CD1c-positive myeloid dendritic cell (primary cell): ENCODE results near the gene FMN1.

Experiments
- DNase-seq: peaks from one replicate; pipeline ENCODE4 v3.0.0-alpha.2; 2016; ENCODE audit errors: extremely low spot score

FMN1 gene

DNA sequence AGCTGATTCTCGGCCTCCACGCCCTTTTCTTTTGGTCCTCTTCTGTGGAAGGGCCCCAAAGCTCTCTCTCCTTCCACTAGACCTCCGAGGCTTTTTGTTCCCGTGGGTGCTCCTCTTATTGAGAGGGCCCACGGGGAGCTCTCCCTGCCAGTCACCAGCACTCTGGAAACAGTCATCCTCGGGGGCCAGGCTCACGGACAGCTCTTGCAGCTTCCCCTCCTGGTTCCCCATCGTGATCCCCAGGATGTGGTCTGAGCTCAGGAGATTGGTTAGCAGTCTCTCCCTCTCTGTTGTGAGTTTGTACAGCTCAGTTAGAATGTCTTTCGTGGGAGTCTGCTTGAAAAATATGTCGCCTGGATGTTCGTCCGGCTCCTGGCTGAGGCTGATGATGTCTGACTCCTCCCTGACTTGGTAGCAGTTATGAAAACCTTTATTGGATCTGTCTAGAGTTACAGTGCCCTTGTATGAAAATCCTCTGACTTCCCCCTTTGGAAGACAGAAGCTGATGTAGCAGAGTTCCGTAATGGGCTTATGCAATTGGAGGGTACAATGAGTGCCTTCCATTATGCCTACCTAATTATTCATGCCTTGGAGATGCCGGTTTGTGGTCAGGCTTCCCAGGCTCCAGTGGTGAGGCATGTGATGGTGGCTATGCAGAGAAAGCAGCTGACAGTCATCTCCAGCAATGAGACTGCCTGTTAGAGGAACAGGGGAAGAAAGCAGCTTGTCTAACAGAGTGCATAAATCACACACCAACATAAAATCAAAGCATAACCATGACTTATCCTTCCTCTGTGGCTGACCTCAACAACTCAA, 40.0 kb downstream of the FMN1 start:
- peak; percentile 91 for DNase-seq

DNA sequence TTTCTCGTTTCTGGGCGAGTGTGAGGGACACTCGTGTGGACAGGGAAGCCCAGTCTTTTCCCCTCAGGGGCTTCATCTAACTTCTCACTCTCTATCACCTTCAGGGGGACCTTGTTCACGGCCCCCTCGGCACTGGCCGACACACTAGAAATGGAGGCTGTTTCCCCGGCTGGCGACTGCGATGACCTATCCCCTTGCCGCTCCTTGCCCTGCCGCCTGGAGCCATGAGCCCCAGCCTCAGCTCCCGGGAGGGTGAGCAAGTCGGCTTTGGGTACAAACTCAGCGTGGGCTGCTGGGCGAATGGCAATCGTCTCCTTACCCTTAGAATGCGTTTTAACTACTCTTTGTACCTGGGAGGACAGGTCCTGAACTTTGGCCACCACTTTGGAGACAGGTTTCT, 41.0 kb downstream of the FMN1 start:
- DNase-seq: no peak

DNA sequence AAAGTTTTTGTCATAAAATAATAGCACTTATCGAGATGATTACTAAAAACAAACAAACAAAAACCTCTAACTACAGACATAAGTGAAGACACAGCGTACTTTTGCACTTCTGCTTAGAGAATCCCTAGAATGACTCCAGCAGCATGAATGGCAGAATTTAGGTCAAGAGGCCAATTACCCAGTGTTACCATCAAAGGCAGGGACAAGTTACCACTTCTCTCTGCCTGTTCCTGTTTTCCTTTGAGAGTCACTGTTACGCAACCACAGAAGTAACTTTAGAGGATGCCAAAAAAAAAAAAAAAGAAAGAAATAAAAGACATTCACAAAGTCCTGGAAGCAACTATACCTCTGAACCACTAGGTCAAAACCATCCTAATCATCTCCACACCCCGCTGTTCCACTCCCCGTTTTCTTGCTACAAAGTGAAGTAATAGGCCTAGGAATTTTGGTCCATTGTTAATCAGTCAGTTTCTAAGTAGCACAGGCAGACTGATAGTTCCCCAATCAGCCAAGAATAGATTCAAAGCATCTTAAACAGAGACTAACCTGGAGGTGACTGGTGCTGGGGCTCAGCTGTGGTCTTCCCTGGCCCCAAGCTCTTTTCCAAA, 41.9 kb downstream of the FMN1 start:
- DNase-seq: peak; percentile 87

DNA sequence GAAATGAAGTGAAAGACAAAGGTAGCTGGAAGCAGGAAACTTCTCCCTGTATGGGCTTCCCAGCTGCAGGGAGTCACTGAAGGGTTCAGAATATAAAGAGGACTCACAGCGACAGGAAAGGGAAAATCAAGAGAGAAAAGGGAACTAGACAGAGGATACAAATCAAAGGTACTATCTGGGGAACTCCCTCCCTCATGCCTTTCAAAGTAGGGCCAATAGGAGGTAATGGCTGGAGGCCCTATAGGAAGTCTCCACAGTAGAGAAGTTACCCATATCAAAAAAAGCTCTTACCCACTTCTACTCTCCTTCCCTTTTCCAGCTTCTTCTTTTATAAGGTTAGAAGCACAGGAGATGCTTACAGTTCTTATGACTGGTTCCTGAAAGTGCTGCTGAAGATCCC, 43.5 kb downstream of the FMN1 start:
- peak; percentile 85 for DNase-seq

DNA sequence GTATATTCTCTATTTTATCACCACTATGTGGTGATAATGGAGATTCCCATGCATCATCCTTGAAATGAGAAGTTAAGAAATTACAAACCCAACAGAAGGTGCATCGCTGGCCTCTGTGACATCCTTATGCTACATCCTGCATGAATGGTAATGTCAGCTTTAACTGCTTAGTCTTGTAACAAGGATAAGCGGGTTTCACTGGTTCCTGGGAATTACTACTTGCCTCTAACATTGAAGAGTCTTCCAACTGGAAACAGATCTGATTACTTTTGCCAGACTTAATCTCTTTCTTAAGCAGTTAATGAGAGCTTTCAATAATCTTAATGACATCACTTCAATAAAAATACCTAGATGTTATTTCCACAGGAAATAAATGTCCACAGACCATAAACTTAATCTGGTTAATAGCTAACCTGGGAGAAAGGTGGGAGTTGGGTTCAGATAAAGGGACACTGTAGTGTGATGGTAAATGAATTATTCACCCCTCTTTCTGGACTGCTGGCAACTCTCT, 44.0 kb downstream of the FMN1 start:
- no peak for DNase-seq

DNA sequence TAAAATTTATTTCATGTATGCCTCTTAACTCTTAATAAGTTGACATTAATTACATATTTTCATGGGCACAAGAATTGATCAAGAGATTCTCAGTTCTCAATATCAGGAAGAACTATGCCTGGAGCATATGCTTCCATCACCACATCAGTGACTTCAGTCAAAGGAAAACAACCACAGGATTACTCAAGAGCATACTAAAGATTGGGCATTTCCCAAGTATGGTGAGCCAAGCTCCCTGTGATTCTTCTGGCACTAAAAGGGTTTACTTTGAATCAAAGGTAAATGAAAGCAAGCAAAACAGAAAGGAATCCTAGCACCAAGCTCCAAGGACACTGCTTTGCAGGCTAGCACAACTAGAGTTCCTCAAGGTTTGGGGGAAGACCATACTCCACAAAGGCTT, 44.6 kb downstream of the FMN1 start:
- no peak for DNase-seq

DNA sequence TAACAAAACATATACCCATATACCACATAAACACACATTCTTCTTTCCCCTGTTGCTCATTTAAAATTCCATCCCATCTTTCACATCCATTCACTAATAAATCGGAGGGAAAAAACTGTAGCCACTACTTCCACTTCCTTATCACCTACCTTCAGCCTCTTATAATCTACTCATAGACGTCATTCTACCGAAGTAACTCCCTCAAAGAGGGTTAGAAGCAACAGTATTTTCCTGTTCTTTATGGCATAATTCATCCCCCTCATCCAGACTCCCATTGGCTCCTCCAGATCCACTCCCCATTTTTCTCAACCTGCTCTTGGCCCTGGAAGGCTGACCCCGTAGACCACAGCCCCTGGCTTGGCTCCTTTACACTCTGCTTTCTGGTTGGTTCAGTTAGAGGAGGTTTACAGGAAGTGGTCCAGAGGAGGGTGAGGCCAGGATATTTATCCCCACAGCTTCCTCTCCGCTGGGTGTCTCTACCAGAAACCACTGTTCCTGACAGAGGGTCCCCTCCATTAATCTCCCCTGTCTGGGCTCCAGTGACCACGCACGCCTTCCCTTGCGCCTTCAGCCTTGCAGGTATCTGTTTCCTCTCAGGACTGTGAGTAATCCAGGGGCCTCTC, 46.3 kb downstream of the FMN1 start:
- no peak for DNase-seq

DNA sequence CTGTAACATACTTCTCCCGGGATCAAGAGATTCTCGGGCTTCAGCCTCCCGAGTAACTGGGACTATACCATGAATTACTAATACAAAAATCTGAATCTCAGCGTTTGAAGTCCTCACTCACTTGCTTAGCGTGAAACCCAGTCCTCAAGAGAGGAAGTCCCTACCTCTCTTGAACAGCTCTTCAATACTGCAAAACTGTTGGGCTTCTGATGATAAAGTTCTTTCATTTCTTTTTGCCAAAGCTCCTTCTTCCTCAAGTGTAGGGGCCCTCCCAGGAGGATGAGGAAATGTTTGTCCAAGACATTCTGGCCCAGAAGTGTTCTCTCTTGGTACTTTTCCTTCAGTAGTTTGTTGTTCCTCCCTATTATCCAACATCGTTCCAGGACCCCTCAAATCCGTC, 48.5 kb downstream of the FMN1 start:
- no peak for DNase-seq

DNA sequence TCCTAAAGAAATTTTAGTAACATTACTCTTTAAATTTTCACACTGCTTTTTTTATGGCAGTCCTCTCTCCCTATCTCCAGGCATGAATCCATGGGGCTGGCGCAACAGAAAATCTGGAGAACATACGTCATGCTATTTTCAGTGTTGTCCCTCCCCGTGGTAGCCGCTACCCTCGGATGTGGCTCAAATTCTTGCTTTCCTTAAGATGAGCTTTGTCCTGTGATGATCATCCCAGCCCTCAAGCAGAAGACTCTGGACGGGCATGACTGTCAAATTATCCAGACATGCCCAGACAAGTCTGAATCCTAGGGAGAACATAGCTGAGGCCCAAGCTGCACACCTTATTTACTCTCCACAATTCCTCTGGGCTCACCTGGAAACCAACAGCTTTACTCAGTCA, 49.1 kb downstream of the FMN1 start:
- no peak for DNase-seq

DNA sequence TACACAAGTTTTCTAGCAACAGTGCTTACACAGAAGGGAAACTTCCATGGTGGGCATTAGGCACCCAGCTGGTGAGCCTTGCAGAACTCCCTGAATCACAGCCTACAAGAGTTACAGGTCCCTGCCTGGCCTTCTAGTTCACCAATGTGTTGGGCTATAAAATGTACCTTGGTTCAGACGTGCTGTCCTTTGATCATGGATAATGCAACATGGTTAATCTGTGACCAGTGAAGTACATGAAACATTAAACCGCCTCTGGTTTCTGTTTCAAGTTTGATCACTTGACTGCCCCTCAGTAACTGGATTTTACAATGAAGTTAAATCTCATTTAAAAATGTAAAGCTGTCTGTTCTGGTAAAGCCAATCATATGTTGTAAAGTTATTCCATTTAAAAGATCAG, 51.8 kb downstream of the FMN1 start:
- DNase-seq: no peak

DNA sequence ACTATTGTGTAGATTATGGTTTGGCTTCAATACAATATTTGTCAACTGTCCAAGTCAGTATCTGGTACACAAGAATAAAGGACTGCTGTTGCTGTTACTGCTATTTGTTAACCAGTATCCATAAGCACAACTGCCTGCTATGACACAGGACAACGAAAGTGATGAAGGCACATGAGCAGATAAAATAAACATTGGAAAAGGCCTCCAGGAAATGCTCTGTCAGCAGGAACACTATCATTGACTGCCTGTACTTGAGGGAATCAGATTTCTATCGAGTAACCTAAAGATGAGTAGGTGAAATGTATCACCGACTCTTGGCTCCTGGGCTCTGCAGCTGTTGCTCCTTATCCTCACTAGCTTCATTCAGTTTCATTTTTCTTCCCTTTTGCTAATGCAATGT, 56.5 kb downstream of the FMN1 start:
- no peak for DNase-seq

DNA sequence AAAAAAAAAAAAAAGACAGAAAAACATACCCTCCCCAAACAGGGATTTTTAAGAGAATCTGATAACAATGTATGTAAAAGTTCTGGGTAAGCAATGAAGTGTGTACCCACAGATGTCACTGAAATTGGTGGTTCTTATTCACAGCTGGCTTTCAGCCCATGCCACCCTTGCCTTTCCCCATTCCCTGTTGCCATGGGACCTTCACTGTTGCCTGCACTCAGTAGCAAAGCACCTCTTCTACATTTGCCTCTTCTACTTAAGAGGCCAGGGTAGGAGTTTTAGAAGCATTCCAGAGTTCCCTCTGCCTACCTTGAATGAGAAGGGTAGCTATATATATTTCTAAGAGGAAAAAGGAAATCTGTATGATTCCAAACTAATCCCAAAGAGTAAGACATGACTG, 57.4 kb downstream of the FMN1 start:
- no peak for DNase-seq

DNA sequence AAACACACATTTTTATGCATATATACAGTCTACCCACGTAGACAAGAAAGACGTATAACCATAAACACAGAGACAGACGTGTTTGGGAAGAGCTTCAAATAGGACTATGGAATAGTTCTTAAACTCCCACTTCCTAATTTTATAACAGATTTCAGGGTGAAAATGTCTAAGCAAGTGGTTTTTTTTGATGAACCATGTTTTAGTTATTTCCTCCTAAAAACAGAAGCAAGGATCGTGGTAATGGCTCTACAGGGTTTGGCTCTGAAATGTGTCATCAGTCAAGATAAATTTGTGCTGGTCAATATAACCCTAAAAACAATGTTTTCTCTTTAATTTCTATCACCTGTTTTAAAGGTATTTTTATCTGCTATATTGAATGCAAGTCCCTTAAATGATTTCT, 58.2 kb downstream of the FMN1 start:
- DNase-seq: peak; percentile 49

DNA sequence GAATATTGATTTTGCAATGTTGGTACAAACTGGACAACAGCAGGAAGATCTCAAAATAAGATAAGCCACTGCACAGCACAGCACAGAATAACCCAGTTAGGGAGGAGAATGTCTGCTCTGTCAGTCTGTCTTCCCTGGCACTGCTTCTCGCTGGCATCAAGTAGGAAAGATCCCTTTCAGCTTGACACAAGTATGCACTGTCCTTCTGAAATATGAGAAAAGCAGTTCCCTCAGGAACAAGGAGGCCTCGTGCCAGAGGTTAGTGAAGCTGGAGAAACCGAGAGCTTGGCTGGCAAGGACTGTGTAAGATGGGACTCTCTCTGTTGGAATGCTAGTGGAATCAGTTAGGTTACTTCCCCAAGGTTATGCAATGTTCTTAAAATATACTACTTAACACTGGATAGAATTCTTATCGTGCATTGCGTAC, 59.1 kb downstream of the FMN1 start:
- DNase-seq: no peak

DNA sequence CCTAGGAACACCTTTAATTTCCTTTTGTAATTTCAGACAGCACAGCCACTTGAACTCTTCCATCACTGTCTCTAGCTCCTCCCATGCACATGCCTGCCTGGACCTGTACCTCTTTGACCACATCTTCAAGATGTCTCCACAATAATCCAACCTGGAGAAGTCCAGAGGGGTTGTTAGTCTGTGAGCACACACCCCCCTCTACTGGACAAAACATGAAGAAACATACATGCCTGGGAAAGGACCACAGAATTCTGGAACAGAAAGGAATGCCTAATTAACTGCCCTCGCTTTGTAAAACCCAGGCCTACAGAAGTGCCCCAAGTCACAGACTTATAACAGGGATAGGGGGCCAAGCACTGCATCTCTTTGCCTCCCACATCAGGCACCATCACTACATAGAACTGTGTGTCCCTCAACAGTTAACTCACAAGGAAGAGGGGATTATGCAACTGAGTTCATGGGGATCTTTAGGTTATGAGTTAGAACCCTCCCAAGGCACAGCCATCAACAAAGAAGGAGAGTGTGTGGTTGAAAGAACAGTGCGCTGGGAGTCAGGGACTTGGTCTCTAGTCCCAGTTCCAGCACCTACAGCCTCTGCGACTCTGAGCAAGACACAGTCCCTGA, 61.7 kb downstream of the FMN1 start:
- DNase-seq: peak; percentile 52

DNA sequence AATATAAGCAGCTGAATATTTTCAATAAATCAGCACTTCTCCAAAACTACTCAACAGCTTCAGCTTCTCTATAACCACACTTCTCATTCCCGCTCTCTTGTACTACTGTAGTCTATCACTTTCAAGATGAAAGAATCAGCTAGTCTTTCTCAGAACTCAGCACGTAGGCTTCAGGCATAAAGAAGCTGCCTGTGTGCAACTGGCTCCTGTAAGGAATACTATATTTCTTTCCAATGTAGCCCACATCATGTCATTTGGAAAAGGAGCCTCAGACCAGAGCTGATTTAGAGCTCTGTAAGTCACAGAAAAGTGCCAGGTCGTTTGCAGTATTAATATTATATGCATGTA, 62.3 kb downstream of the FMN1 start:
- DNase-seq: no peak

DNA sequence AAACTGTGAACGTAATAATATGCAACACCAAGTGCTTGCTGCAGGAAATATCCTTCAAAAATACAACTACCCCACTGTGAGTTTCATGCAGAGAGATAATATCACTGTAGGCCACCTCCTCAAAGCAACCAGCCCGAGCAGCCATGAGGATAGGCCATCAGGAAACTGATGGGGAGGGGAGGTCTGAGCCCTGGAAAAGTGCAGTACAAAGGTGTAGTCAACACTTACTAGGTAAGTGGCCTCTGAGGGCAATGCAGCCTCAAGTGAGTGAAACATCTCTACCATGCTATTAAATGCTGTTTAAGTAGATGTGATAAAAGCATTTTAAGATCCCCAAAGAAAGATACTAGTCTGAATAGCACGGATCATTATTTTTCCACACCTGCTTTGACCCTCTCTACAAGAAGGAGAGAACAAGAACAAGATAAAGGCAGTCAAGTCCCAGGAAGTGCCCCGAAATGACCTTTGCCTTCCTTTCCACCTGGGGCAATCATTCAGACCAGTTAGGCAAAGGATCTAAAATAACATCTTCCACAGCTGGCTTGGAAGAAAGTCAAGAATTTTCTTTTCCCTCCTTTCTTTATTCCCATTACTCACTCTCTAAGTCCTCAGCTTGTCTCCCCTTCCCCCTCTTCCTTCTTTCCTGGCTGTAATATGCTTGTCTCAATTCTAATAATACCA, 62.8 kb downstream of the FMN1 start:
- no peak for DNase-seq

DNA sequence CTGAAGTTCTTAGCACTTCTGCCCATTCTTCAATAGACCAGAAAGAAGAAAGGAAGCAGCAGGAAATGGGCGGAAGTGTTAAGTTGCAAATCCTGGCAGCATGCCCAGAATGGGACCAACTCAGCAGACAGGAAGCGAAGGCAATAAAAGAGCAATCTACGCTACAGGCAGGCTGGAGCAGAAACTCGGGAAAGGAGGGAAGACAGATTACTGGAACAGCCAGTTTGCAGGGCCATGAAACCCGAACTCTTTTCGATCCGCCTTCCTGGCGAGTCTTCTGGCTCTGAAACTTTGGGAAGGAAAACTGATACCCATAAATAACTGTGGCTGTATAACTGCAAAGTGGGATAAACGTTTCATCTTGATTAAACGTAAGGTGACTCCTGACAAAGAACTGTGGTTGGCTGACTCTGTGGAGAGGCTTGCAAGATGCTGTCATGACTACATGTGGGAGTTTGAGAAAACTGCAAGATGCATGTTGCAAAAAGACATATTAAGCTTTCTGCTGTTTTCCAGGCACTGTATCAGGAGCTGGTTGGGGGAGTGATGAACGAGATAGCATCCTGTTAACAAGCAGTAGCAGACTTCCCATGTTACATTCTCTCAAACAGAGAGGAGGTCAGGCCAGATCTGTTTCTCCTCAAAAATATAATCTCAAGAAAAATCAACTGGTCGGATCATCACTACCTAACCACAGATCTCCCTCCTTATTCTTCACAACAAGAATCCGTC, 67.8 kb downstream of the FMN1 start:
- DNase-seq: peak; percentile 54

DNA sequence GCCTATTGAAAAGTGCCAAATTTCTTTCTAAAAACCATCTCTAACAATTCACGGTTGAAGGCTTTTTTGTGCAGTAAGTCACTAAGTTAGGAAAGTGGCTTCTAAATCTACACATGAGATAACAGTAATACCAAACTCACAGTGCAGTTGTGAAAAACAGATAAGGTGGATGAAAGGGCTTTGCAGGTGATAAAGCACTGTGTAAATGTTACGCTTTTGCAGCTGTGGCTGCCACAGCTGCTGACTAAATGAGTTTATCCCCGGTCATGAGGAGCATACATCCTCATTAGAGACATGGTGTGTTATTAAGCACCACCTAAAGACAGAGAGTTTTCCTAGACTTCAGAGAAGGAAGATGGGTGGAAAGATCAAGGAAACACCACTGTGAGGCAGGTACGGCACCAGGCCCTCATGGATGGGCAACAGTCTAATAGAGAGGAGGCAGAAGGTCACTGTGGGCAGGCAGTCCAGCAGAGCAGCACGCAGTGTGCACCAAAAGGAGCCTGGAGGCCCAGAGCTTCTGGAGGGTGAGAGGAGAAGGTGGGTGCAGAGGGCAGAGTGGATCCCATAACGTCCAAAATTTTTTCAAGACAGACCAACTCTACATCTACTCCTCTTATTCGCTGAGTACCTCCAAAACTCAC, 68.5 kb downstream of the FMN1 start:
- no peak for DNase-seq

DNA sequence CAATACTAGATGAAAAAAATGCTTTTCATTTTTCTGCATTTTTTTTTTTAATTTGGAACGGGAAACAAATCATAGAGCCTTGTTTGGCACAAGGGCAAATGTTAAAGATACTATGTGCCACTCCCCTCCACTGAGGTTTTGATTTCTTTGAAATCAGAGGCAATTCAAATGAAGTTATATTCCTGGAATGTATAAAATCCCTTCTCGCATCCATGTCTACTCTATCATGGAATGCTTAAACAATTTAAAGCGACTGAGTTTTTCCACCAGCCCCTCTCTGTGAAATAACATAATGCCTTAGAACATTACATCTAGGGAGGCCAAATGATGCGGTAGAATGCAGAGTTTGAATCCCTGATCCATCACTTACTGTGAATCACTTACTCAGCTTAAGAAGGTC, 69.7 kb downstream of the FMN1 start:
- no peak for DNase-seq

DNA sequence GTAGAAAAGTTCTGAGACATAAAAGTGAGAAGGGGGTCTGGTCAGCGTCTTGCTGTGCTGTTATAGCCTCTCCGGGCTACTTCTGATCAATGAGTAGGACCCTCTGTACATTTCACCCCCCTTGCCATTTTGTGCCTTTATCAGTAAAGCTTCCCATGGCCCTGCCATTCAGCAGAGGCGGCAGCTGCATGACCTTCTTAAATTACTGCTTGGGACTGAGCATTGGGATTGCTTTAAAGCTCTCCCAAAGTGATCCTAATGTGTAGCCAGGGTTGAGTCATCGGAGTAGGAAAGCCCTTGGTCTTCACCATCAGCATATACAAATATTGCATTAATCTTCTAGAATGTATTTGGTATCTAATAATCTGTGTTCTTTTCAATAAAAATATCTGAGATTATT, 70.2 kb downstream of the FMN1 start:
- no peak for DNase-seq
